DMS79 (cell line): ENCODE measurements around the gene GSN.

Source experiments
- DNase-seq: peaks from one replicate; lab custom pipeline; 2025; lab: John Stamatoyannopoulos, UW

Gene GSN

DNA sequence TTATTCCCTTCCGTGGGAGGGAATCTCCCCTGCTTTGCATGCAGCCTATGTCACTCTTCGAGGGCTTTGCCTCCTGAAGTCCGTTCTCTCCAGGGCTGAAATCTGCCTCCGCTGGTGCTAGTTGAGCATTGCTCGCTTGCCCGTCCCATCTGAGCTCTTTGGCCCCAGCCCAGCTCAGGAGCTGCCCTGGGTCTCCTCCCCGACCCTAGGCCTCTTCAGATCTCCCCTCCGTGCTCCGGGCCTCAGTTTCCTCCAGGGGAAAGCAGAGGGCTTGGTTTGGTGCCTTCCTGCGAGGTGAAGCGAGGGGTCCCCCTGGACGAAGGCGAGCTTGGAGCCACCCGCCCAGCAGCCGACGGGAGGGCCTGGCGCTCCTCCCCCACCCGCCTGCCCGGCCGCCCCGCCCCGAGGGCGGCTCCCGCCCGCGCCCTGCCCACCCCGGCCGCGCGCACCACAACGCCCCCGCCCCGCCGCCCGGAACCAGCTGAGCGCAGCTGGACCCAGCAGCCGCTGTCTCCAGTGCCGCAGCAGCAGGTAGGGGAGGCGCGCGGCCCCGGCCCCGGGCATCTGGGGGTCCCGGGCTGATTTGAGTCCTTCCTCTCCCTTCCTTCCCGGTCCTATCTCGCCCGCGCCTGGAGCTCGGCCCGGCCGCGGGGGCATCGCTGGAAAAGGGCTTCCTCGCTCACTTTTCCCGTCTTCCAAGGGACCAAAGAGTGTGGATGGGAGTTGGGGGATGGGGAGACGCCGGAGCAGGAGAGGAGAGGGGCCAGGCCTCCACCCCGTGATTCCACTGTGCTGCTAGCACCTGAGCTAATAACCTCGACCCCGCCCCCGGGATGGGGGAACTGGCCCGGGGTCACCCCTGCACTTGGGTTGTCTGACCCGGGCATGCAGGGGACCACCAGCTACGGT lies at the start of gene GSN:
TSS of gene GSN (plus strand) at position 474 of the 909 bp plus-strand sequence. CDS start 33,810 bp downstream, outside the sequence.
- no peak for DNase-seq

GRCh38 chr9:121218357-121219027 lies 49.5 kb upstream of the GSN start:
- DNase-seq = no peak

GRCh38 chr9:121219530-121219929 lies 48.4 kb upstream of the GSN start:
- no peak for DNase-seq

DNA sequence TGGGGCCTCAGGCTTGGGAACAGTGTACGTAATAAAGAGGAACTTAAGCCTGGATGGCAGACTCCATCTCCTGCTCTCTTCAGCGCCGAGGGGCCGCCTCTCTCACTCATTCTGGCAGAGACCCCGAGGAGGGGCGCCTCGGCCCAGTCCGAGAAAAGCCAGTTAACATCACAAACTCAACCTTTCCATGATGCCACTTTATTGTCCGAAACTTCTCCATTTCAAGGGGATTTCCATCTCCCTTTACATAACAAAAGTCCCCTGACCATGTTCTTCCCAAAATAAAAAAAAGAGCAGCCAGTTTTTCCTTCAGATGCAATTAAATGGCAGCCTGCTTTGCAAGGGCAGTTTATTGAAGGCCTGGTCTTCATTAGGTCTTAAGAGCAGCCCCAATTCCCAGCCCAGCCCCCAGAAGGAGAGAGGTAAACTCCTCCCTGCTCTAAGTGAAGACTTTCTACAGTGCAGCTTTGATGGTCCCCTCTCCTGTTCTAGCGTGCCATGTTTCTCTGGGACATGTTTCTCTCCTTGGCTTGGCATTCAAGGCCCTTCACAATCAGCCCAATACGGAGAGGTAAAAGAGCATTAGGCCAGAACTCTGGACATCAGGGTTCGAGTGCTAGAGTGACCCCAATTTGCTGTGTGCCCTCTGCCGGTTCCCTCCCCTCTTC lies 46.8 kb upstream of the GSN start:
- DNase-seq = no peak

DNA sequence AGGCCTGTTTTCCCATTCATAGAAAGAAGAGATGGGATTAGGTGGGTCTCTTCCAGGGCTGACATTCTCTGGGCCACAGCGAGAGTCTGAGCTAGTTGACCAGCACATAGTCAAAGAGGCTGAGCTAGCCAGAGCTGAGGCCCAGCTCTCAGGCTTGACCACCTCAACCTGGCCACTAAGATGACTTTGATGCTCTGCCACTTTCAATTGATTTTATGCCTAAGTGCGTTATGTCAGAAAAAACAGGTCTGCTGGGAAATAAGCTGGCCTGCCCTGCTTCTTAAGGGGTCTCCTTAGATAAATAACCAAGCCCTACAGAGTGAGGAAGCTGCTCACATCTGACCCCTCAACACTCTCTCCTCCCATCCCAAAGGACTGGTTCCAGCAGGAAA lies 46.3 kb upstream of the GSN start:
- no peak for DNase-seq

DNA sequence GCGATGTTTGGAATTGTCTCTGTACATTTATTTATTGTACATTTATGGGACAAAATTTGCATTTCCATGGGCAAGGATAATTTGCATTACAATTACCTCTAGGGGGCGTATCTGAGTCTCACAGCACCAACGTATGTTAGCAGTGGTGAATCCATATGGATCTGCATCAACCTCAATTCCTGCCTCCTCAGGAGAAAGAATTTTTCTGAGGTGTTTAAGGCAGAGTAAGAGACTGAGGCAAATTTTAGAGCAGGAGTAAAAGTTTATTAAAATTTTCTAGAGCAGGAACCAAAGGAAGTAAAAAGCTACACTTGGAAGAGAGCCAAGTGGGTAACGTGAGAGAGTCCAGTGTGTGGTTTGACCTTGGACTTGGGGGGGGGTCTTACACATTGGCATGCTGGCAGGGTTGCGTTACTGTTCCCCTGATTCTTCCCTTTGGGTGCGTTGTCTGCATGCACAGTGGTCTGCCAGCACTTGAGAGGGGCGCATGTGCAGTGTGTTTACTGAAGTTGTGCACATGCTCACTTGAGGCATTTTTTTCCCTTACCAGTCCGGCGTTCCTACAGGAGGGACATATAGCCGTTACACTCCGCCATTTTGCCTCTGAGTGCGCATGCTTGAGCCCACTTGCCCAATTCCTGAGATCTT lies 45.3 kb upstream of the GSN start:
- DNase-seq = no peak

DNA sequence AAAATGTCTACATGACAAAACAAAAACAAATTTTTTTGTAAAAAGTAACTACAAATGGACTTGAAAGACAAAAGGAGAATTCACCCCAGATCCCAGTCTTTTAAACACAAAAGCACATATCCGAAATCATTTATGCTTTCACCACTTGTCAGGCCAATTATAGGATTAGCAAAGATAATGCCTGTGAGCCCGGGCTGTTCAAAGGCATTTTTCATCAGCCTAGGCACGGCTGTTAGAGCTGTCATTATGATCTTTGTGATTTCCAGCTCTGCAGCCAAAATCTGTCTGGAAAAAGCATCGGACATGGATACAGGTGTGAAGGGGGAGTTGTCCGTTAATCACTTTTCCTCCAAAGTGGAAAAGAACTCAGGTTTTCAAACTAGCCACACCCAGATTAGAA lies 42.7 kb upstream of the GSN start:
- no peak for DNase-seq

GRCh38 chr9:121226175-121226574 lies 41.8 kb upstream of the GSN start:
- no peak for DNase-seq

GRCh38 chr9:121227862-121228261 lies 40.1 kb upstream of the GSN start:
- DNase-seq = no peak

DNA sequence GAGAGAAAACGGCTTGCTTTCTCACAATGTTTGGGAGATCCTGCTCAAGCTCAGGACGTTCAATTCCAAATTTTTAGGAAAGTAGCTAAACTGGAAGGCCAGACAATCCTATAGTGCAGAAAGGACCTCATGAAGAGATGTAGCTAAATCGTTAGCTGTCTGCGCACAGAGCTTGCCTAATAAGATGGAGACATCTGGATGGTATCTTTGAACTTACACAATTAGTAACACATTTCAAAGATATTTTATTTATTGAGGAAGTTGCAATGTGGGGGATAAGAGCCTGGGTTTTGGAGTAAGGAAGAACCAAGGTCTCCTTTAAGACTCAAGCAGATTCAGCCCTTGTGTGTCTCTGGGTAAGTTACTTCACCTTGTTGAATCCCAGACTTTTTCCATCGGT lies 37.7 kb upstream of the GSN start:
- DNase-seq = no peak

DNA sequence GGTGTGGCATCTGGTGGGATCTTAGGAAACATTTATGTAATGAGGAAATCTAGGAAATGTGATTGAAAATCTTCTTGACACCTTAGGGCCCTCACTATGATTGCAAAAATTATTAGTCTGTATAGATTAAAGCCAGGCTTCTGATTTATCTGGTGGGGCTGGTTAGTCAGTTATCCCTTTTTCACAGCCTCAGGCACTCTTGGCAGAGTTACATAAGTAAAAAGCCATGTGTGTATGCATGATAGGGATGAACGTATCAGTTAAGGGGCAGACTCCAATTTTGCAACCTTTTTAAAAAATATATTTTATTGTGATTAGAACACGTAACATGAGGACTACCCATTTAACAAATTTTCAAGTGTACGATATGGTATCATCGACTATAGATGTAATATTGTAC lies 35.7 kb upstream of the GSN start:
- no peak for DNase-seq

DNA sequence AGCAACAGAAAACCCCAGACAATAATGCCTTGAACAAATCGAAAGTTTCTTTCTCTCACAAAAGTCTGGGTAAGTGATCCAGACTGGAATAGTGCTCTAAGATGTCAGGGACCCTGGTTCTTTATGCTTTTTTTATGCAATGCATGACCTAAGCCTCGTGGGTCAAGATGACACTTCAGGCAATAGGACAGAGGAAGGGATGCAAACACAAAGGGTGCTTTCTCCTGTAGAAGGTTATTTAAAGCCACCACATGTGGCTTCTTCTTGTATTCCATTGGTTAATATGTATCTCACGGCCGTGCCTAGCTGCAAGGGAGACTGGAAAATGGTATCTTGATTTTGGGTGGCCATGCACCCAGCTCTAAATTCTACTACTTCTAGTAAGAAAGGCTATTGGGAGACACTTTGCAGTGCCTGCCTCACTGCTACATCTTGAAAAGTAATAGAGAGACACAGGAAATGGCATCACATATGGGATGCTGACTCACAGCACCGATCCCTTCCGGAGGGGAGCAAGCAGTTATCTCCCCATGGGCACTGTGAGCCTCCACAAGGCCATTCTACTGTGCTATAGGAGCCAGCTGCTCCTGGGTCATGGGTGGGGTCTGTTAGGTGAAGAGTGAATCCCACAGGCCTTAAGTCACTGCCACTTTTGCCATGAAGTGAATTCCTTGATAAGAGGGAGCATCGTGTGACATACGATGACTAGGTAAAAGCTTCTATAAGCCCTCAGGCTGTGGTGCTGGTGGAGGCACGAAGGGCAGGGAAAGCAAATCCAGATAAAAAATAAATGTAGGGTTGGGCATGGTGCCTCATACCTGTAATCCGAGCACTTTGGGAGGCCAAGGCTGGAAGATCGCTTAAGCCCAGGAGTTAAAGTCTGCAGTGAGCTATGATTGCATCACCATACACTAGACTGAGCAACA lies 33.8 kb upstream of the GSN start:
- no peak for DNase-seq

- no peak for DNase-seq
Observed at GRCh38 chr9:121234832-121235161, 33.2 kb upstream of the GSN start.

DNA sequence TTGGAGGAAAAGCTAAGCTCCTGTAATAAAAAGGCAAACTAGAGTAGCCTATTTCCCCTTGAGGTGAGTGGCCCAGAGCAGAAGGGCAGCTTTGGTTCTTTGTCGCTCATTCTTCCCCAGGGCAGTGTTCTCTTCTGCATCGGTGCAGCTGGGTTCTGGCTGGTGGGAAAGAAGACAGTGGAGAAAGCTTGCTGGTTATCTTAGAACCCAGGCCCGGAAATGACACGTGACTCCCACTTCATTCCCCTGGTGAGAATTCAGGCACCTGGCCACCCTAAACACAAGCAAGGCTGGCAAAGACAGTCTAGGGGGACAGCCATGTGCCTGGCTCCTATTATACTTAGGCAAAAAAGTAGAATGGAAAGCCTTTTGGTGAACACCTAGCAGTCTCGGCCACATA lies 32.5 kb upstream of the GSN start:
- DNase-seq = no peak

GRCh38 chr9:121237916-121238315 lies 30.0 kb upstream of the GSN start:
- no peak for DNase-seq

GRCh38 chr9:121239071-121239470 lies 28.9 kb upstream of the GSN start:
- DNase-seq = no peak

GRCh38 chr9:121239851-121240250 lies 28.1 kb upstream of the GSN start:
- no peak for DNase-seq

GRCh38 chr9:121240472-121241135 lies 27.4 kb upstream of the GSN start:
- DNase-seq = no peak

DNA sequence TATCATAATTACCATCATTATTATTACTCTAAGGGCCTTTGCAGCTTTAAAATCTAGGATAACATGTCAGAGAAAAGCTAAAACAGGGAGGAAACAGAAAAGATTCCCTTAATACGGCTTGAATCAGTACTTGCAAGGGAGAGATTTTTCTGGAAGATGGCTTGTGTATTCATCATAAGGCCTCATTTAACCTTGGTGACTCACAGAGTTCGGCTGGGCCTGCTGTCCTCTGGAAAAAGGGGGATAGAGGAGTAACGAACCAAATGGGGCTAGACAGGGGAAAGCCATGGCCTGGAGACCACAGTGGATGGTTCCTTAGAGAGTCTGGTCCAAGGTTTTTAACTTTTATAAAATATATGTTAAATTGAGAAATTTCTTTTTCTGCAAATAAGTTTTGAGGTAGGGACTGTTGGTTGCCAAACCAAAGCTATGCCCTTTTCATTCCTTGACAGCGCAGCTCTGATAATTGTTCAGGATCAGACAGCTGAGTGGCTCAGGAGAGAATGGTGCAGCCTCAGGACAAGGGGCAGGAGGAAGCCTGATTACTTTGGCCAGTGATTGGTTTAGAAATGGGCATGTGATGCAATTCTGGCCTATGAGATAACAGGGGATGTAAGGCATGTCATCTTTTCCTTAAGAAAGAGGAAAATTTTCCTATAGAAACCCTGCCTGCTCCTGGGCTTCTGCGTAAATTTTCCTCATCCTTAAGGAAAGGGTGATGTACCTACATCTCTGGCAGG lies 25.6 kb upstream of the GSN start:
- no peak for DNase-seq

- no peak for DNase-seq
Observed at GRCh38 chr9:121242959-121243346, 25.0 kb upstream of the GSN start.
